Measurements from ENCODE around the gene SCN2B. TPM values are rescaled to one million over a fixed set of nuclear protein-coding genes. Genes with fewer than 3 reads are reported as not detected.
"Not testable (repeated sequence)": the region's sequence is repeated elsewhere in the genome, so short reads cannot be mapped to it uniquely, and the experiment has no call there.

Gene SCN2B
- total RNA-seq, 2 donors from 2014 or later, result 0.68 to 1.1 TPM

DNA sequence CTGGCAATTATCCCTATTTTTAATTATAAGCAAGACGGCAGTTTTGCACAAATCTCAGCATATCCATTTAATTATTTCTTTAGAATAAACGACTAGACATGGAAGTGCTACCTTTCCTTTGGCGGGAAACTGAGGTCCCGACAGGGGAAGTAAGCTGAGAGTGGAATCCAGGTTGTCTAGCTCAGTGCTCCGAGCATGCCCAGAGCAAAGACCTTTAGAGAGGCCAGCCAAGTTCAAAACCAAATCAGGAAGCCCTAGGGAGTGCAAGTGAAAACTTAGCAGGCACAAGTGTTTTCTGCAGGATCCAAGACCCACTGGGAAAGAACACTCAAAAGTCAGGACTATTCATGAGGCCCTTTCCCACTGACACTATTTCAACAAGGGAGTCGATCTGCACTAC, 22.7 kb upstream of the SCN2B start:
- H3K27me3 ChIP-seq (replicated peaks; ENCODE audit: insufficient read depth), result no peaks in the 10 kb centered on the region
- H3K4me3 ChIP-seq, result no peak overlapping the region
- no peaks in the 10 kb centered on the region for H3K9me3 ChIP-seq
- intact Hi-C loops (cut with DNase I), result loop anchor here (5.0 kb wide), 1 partner anchor 288 kb away; no protein-coding TSS in a partner anchor
- H3K4me1 ChIP-seq (replicated peaks), result no peaks in the 10 kb centered on the region
- no peaks in the 10 kb centered on the region for H3K36me3 ChIP-seq
- DNase-seq (ENCODE audit: low spot score), result no peak
- WGBS, result 88% methylated on average over 6 of the region's 6 CpGs
- TF ChIP-seq POLR2AphosphoS5 (IDR thresholded peaks at IDR 0.05), result no peak
- TF ChIP-seq POLR2A (IDR thresholded peaks at IDR 0.05), result no peak
- TF ChIP-seq, protein P1, sequence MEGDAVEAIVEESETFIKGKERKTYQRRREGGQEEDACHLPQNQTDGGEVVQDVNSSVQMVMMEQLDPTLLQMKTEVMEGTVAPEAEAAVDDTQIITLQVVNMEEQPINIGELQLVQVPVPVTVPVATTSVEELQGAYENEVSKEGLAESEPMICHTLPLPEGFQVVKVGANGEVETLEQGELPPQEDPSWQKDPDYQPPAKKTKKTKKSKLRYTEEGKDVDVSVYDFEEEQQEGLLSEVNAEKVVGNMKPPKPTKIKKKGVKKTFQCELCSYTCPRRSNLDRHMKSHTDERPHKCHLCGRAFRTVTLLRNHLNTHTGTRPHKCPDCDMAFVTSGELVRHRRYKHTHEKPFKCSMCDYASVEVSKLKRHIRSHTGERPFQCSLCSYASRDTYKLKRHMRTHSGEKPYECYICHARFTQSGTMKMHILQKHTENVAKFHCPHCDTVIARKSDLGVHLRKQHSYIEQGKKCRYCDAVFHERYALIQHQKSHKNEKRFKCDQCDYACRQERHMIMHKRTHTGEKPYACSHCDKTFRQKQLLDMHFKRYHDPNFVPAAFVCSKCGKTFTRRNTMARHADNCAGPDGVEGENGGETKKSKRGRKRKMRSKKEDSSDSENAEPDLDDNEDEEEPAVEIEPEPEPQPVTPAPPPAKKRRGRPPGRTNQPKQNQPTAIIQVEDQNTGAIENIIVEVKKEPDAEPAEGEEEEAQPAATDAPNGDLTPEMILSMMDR (IDR thresholded peaks at IDR 0.05), result no peak
- no peak overlapping the region for H3K27ac ChIP-seq

DNA sequence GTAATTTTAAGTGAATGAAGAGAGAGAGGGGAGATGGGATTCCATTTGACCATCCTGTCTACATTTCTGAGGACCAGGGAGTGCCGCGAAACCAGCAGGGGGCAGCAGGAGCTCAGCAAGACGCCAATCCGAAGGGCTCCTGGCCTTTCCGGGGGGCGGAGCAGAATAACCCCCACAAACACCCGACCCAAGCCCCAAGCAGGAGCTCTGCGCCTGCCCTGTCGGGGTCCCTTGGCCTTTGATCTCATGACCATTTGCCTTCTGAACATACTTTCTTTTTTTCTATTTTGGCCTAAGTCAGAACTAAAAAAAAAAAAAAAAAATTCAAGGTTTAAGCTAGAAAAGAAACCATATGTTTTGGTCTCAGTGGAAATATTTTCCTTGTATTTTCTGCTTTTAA, 21.9 kb upstream of the SCN2B start:
- no peaks in the 10 kb centered on the region for H3K27me3 ChIP-seq (replicated peaks; ENCODE audit: insufficient read depth)
- H3K4me3 ChIP-seq, result no peak overlapping the region
- WGBS, result 1% methylated on average over 8 of the region's 9 CpGs
- intact Hi-C loops (cut with DNase I), result loop anchor here (5.0 kb wide), 1 partner anchor 289 kb away; no protein-coding TSS in a partner anchor
- no peaks in the 10 kb centered on the region for H3K36me3 ChIP-seq
- peak; percentile 66 for DNase-seq (ENCODE audit: low spot score)
- no peaks in the 10 kb centered on the region for H3K4me1 ChIP-seq (replicated peaks)
- TF ChIP-seq POLR2A (IDR thresholded peaks at IDR 0.05) (no peak), POLR2AphosphoS5 (IDR thresholded peaks at IDR 0.05) (peak; percentile 19)
- TF ChIP-seq, protein P1 (IDR thresholded peaks at IDR 0.05), result peak; percentile 77 to 88 (median 86)
- H3K27ac ChIP-seq, result no peak overlapping the region
- H3K9me3 ChIP-seq, result no peaks in the 10 kb centered on the region

DNA sequence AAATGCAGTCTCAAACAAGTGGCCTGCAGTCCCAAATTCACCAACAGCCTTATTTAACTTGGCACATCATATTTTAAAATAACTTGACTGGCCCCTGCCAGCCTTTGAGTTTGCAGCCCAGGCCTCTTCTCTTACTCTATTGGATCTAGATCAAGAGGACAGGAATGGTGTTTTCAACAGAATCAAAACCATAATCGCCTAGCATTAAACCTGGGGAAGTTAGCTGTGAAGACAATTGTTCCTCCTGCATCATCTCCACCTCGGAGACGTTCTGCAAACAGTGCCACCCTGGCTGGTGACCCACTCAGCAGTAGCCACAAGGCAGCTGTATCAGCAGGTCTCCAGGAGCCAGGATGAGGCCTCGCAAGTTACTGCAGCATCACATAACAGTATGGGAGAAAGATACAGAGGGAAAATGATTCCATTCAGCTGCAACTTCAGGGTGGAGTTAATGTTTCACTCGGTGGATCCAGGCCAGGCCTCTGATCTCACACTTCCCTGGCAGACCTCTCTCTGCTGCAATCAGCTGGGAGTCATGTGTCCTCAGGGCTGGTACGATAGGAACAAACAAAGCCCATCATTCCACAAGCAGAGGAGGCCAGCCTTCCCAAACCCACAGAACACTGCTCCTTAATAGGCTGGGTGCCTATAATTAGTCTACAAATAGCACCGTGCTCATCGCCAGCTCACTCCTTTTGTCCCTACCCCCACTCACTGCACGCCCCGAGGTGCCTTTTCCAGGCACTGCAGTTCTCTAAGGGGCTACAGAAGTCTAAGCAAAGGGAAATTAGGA, 18.6 kb upstream of the SCN2B start:
- H3K27ac ChIP-seq, result peak overlapping the region; percentile 28 to 36
- no peaks in the 10 kb centered on the region for H3K27me3 ChIP-seq (replicated peaks; ENCODE audit: insufficient read depth)
- no peaks in the 10 kb centered on the region for H3K36me3 ChIP-seq
- peak; percentile 91 for TF ChIP-seq POLR2AphosphoS5 (IDR thresholded peaks at IDR 0.05)
- no peak for TF ChIP-seq POLR2A (IDR thresholded peaks at IDR 0.05)
- TF ChIP-seq, protein P1 (IDR thresholded peaks at IDR 0.05), result peak in 1 of 4 experiments; percentile 10
- intact Hi-C loops (cut with DNase I), result loop anchor here (5.0 kb wide), 1 partner anchor 292 kb away; no protein-coding TSS in a partner anchor
- H3K9me3 ChIP-seq, result no peaks in the 10 kb centered on the region
- peak; percentile 81 for DNase-seq (ENCODE audit: low spot score)
- 21% methylated on average over 10 of the region's 10 CpGs for WGBS
- H3K4me3 ChIP-seq, result no peak overlapping the region
- H3K4me1 ChIP-seq (replicated peaks), result no peaks in the 10 kb centered on the region

DNA sequence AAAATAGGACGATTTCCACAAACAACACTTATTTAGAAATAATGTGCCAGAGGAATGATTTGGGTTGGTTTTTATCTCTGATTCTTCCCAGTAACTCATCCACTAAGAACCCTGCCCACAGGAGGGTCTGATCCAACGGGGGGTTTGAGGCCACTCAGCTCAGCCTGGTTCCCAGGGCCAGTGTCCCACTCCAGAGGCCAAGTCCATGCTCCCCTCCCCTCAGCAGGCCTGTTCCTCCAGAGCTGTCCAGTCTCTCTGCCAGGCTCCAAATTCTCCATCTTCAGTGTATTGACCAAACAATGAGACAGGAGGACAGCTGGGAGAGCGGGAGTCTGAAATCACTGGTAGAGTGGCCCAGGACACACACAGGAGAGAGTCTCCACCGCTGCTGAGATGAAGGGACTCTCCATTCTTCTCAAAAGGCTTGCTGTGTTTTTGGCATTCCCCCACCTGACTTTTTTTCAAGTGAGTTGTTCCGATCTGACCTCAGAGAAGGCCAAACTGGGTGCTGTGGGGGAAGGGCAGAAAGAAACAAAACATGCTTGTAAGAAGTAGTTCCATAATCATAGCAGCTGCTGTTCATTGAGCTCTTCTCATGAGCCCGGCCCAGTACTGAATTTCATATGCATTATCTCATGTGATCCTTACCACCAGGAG, 17.6 kb upstream of the SCN2B start:
- Histone ChIP-seq H3K27me3 (replicated peaks; ENCODE audit: insufficient read depth) (no peaks in the 10 kb centered on the region), H3K36me3 (no peaks in the 10 kb centered on the region), H3K9me3 (no peaks in the 10 kb centered on the region), H3K4me3 (no peak overlapping the region), H3K27ac (no peak overlapping the region), H3K4me1 (replicated peaks) (no peaks in the 10 kb centered on the region)
- 68% methylated on average over 6 of the region's 6 CpGs for WGBS
- no peak for DNase-seq (ENCODE audit: low spot score)
- intact Hi-C loops (cut with DNase I), result no loop called here
- no peak for TF ChIP-seq POLR2A (IDR thresholded peaks at IDR 0.05)
- no peak for TF ChIP-seq POLR2AphosphoS5 (IDR thresholded peaks at IDR 0.05)
- TF ChIP-seq, protein P1 (IDR thresholded peaks at IDR 0.05), result no peak

DNA sequence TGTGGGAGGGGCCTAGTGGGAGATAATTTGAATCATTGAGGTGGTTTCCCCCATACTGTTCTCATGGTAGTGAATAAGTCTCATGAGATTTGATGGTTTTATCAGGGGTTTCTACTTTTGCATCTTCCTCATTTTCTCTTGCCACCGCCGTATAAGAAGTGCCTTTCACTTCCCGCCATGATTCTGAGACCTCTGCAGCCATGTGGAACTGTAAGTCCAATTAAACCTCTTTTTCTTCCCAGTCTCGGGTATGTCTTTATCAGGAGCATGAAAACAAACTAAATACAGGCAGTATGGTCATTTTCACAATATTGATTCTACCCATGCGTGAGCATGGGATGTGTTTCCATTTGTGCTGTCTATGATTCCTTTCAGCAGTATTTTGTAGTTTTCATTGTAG, 16.4 kb upstream of the SCN2B start:
- DNase-seq (ENCODE audit: low spot score); H3K27ac ChIP-seq; intact Hi-C loops (cut with DNase I); H3K36me3 ChIP-seq; H3K27me3 ChIP-seq (replicated peaks; ENCODE audit: insufficient read depth); H3K4me3 ChIP-seq; H3K9me3 ChIP-seq; H3K4me1 ChIP-seq (replicated peaks): not testable (repeated sequence)
- WGBS, result 92% methylated on average over 5 of the region's 5 CpGs

DNA sequence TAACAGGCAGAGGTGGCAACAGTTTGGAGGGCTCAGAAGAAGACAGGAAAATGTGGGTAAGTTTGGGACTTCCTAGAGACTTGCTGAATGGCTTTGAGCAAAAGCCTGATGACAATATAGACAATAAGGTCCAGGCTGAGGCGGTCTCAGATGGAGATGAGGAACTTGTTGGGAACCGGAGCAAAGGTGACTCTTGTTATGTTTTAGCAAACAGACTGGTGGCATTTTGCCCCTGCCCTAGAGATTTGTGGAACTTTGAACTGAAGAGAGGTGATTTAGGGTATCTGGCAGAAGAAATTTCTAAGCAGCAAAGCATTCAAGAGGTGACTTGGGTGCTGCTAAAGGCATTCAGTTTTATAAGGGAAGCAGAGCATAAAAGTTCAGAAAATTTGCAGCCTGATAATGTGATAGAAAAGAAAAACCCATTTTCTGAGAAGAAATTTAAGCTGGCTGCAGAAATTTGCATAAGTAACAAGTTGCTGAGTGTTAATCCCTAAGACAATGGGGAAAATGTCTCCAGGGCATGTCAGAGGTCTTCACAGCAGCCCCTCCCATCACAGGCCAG, 14.6 kb upstream of the SCN2B start:
- intact Hi-C loops (cut with DNase I); H3K36me3 ChIP-seq; H3K27ac ChIP-seq; H3K9me3 ChIP-seq; H3K4me1 ChIP-seq (replicated peaks); H3K4me3 ChIP-seq; H3K27me3 ChIP-seq (replicated peaks; ENCODE audit: insufficient read depth); DNase-seq (ENCODE audit: low spot score): not testable (repeated sequence)
- whole genome bisulfite sequencing, result 98% methylated on average over 2 of the region's 2 CpGs

Measured in prostate gland (tissue), 2 donors.